BLaER1 (cell line): ENCODE data around the gene KIF16B.

Experiments
- H3K27ac ChIP-seq: shearing (Covaris generic); formaldehyde crosslinking; 2 replicates; pipeline ENCODE4 v1.8.1; 2022
- H3K27me3 ChIP-seq: shearing (Covaris generic); formaldehyde crosslinking; 2 replicates; pipeline ENCODE4 v1.8.1; 2022
- H3K36me3 ChIP-seq: shearing (Covaris generic); formaldehyde crosslinking; 2 replicates; pipeline ENCODE4 v1.8.1; 2022
- H3K4me1 ChIP-seq: shearing (Covaris generic); formaldehyde crosslinking; 2 replicates; pipeline ENCODE4 v1.8.1; 2022
- H3K4me2 ChIP-seq: shearing (Covaris generic); formaldehyde crosslinking; 2 replicates; pipeline ENCODE4 v1.8.1; 2022
- H3K4me3 ChIP-seq: shearing (Covaris generic); formaldehyde crosslinking; 2 replicates; pipeline ENCODE4 v1.8.1; 2022
- H3K9ac ChIP-seq: shearing (Covaris generic); formaldehyde crosslinking; 2 replicates; pipeline ENCODE4 v1.8.1; 2022
- H3K9me3 ChIP-seq: shearing (Covaris generic); formaldehyde crosslinking; 2 replicates; pipeline ENCODE4 v1.8.1; 2022
- H4K20me1 ChIP-seq: shearing (Covaris generic); formaldehyde crosslinking; 2 replicates; pipeline ENCODE4 v1.8.1; 2022
- Cebpa-rat ChIP-seq: shearing (Covaris generic); IDR thresholded peaks from 2 replicates; pipeline ENCODE4 v1.8.1; 2022

Gene KIF16B

GRCh38 chr20:16362642-16363041 lies 210.6 kb downstream of the KIF16B start:
- Histone ChIP-seq H3K9ac (no peak overlapping the region), H4K20me1 (no peaks in the 10 kb centered on the region), H3K36me3 (peaks cover 68% of the 10 kb centered on the region), H3K9me3 (peaks cover 10% of the 10 kb centered on the region; the same call in 1 of the 2 replicates), H3K4me3 (no peak overlapping the region), H3K27ac (no peak overlapping the region), H3K4me2 (no peak overlapping the region), H3K27me3 (no peaks in the 10 kb centered on the region), H3K4me1 (peaks cover 34% of the 10 kb centered on the region)
- no peak for TF ChIP-seq Cebpa-rat

GRCh38 chr20:16360668-16361067 lies 212.6 kb downstream of the KIF16B start:
- H3K36me3 ChIP-seq: peaks cover 57% of the 10 kb centered on the region
- peaks cover 10% of the 10 kb centered on the region; the same call in 1 of the 2 replicates for H3K9me3 ChIP-seq
- H3K27ac ChIP-seq: peak overlapping the region; percentile 36; the same call in 1 of the 2 replicates
- no peaks in the 10 kb centered on the region for H4K20me1 ChIP-seq
- H3K4me1 ChIP-seq: peaks cover 38% of the 10 kb centered on the region
- peak overlapping the region; percentile 69 for H3K4me2 ChIP-seq
- TF ChIP-seq Cebpa-rat: no peak
- no peaks in the 10 kb centered on the region for H3K27me3 ChIP-seq
- no peak overlapping the region; the same call in 1 of the 2 replicates for H3K4me3 ChIP-seq
- no peak overlapping the region for H3K9ac ChIP-seq

- H3K4me1 ChIP-seq: peaks cover 27% of the 10 kb centered on the region
- TF ChIP-seq Cebpa-rat: no peak
- no peaks in the 10 kb centered on the region for H4K20me1 ChIP-seq
Observed at GRCh38 chr20:16353417-16353781, 219.8 kb downstream of the KIF16B start.

GRCh38 chr20:16352751-16353416 lies 220.4 kb downstream of the KIF16B start:
- Histone ChIP-seq H3K4me1 (peaks cover 22% of the 10 kb centered on the region), H3K4me2 (no peak overlapping the region), H3K27me3 (no peaks in the 10 kb centered on the region), H3K27ac (no peak overlapping the region), H3K36me3 (peaks cover 34% of the 10 kb centered on the region), H3K9me3 (no peaks in the 10 kb centered on the region), H4K20me1 (no peaks in the 10 kb centered on the region), H3K9ac (no peak overlapping the region), H3K4me3 (no peak overlapping the region)
- TF ChIP-seq Cebpa-rat: no peak

More at GRCh38 chr20:16353417-16353781, 219.8 kb downstream of the KIF16B start:
- H3K27me3 ChIP-seq: no peaks in the 10 kb centered on the region
- no peak overlapping the region for H3K27ac ChIP-seq
- no peaks in the 10 kb centered on the region for H3K9me3 ChIP-seq
- H3K4me2 ChIP-seq: no peak overlapping the region
- H3K36me3 ChIP-seq: peaks cover 36% of the 10 kb centered on the region
- no peak overlapping the region for H3K9ac ChIP-seq
- H3K4me3 ChIP-seq: no peak overlapping the region

GRCh38 chr20:16352321-16352720 lies 220.9 kb downstream of the KIF16B start:
- TF ChIP-seq Cebpa-rat: no peak
- no peaks in the 10 kb centered on the region for H4K20me1 ChIP-seq
- H3K4me3 ChIP-seq: no peak overlapping the region
- peaks cover 31% of the 10 kb centered on the region for H3K36me3 ChIP-seq
- H3K4me2 ChIP-seq: no peak overlapping the region
- no peaks in the 10 kb centered on the region for H3K27me3 ChIP-seq
- peaks cover 16% of the 10 kb centered on the region for H3K4me1 ChIP-seq
- no peak overlapping the region for H3K27ac ChIP-seq
- H3K9ac ChIP-seq: no peak overlapping the region
- no peaks in the 10 kb centered on the region for H3K9me3 ChIP-seq

GRCh38 chr20:16351415-16351814 lies 221.8 kb downstream of the KIF16B start:
- H3K4me2 ChIP-seq: peak overlapping the region; percentile 45
- no peak overlapping the region for H3K9ac ChIP-seq
- no peaks in the 10 kb centered on the region for H4K20me1 ChIP-seq
- no peaks in the 10 kb centered on the region for H3K9me3 ChIP-seq
- no peak overlapping the region for H3K27ac ChIP-seq
- peaks cover 37% of the 10 kb centered on the region for H3K36me3 ChIP-seq
- H3K27me3 ChIP-seq: no peaks in the 10 kb centered on the region
- H3K4me1 ChIP-seq: peaks cover 15% of the 10 kb centered on the region
- no peak overlapping the region for H3K4me3 ChIP-seq
- no peak for TF ChIP-seq Cebpa-rat

- Histone ChIP-seq H4K20me1 (no peaks in the 10 kb centered on the region), H3K4me2 (no peak overlapping the region), H3K9me3 (no peaks in the 10 kb centered on the region), H3K27me3 (no peaks in the 10 kb centered on the region), H3K9ac (no peak overlapping the region), H3K4me1 (peaks cover 15% of the 10 kb centered on the region), H3K27ac (no peak overlapping the region), H3K36me3 (peaks cover 38% of the 10 kb centered on the region), H3K4me3 (no peak overlapping the region)
- TF ChIP-seq Cebpa-rat: no peak
Observed at GRCh38 chr20:16350465-16350864, 222.8 kb downstream of the KIF16B start.

- Histone ChIP-seq H3K27me3 (no peaks in the 10 kb centered on the region), H3K4me2 (no peak overlapping the region), H3K4me3 (no peak overlapping the region), H3K27ac (no peak overlapping the region), H3K9ac (no peak overlapping the region), H3K4me1 (peaks cover 15% of the 10 kb centered on the region), H3K9me3 (no peaks in the 10 kb centered on the region), H3K36me3 (peaks cover 36% of the 10 kb centered on the region), H4K20me1 (no peaks in the 10 kb centered on the region)
- no peak for TF ChIP-seq Cebpa-rat
Observed at GRCh38 chr20:16349523-16350260, 223.6 kb downstream of the KIF16B start.

GRCh38 chr20:16346956-16347355 lies 226.3 kb downstream of the KIF16B start:
- Histone ChIP-seq H3K27me3 (no peaks in the 10 kb centered on the region), H3K27ac (no peak overlapping the region), H3K36me3 (peaks cover 51% of the 10 kb centered on the region), H3K4me2 (no peak overlapping the region), H3K9me3 (no peaks in the 10 kb centered on the region), H4K20me1 (no peaks in the 10 kb centered on the region), H3K4me1 (peaks cover 12% of the 10 kb centered on the region), H3K9ac (no peak overlapping the region), H3K4me3 (no peak overlapping the region)
- TF ChIP-seq Cebpa-rat: no peak

GRCh38 chr20:16337707-16338106 lies 235.5 kb downstream of the KIF16B start:
- Histone ChIP-seq H3K4me2 (no peak overlapping the region), H3K9me3 (peaks cover 33% of the 10 kb centered on the region), H3K36me3 (peaks cover 87% of the 10 kb centered on the region), H4K20me1 (no peaks in the 10 kb centered on the region), H3K9ac (no peak overlapping the region), H3K27me3 (no peaks in the 10 kb centered on the region), H3K4me1 (peaks cover 10% of the 10 kb centered on the region), H3K27ac (no peak overlapping the region), H3K4me3 (no peak overlapping the region)
- no peak for TF ChIP-seq Cebpa-rat
